Measurements from ENCODE around the gene MPST. TPM values are rescaled to one million over a fixed set of nuclear protein-coding genes. Genes with fewer than 3 reads are reported as not detected.

Gene MPST
- total and polyA plus RNA-seq, 2 donors, result 18.2 to 32.1 TPM

DNA sequence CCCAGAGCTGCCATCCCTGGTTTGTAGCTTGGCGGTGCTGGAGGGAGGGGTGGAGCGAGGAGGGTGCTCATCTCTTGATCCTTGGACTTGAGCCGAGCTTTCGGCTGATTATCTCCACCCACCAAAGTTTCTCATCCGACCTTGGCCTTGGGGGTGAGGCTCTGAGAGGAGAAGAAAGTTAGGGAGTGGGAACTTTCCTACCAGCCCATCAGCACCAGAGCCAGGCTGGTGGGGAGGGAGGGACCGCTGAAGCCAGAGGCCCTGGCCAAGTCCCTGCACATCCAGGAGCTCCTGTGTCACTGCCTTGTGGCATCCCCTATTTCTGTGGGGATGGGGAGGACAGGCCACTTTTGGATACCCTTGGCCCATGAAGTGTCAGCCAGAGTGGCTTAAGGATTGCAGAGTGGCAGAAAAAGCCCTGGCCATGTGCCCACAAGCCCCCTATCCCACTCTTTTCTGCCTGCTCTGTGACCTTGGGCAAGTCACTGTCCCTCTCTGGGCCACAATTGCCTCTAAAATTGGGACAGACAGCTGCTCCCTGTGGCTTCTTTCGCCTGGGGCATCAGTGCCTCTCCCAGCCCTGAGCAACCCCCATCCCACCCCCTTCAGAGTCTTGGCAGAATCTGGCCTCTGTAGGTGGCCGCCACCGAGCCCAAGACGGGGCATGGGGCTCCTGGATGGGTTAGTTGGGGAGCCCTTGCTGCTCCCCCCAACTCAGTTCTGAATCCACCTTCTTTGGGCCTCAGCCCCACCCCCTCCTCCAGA lies 42.3 kb downstream of the MPST start:
- Histone ChIP-seq H3K4me1 (ENCODE audit: control insufficient read depth in 2 of 2, insufficient read depth in 2 of 2, low read length in 2 of 2) (peaks cover 0 to 16% of the 10 kb centered on the region in 2 donors), H3K27ac (ENCODE audit: low read depth in 1 of 2, low read length in 1 of 2) (no peak overlapping the region), H3K36me3 (ENCODE audit: control insufficient read depth in 2 of 2, insufficient read depth in 2 of 2, low read length in 1 of 2) (peaks cover 8 to 23% of the 10 kb centered on the region in 2 donors), H3K27me3 (ENCODE audit: control insufficient read depth in 2 of 2, insufficient read depth in 1 of 2, low read length in 1 of 2) (no peaks in the 10 kb centered on the region), H3K9me3 (ENCODE audit: control insufficient read depth in 2 of 2, insufficient read depth in 1 of 2, low read length in 1 of 2) (no peaks in the 10 kb centered on the region), H3K4me3 (ENCODE audit: low read length in 2 of 2) (no peak overlapping the region)
- no peak for DNase-seq (ENCODE audit: low read depth in 6 of 9, low spot score in 9 of 9)
- WGBS, result 96% methylated on average over 10 of the region's 10 CpGs

DNA sequence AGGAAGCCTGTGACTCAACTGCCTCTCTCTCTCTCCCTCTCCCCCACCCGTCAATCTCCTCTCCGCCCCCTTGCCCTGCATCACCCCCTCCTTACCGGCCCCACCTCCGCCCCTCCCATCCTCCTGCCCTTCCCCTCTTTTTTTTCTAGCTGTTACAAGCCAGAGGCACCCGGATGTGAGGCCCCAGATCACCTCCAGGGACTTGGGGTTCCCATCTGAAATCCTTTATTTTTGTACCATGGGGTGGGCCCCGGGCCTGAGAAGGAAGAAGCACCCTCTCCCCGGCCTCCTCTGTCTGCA lies 42.8 kb downstream of the MPST start:
- Histone ChIP-seq H3K4me3 (ENCODE audit: low read length in 2 of 2) (no peak overlapping the region), H3K4me1 (ENCODE audit: control insufficient read depth in 2 of 2, insufficient read depth in 2 of 2, low read length in 2 of 2) (peaks cover 0 to 19% of the 10 kb centered on the region in 2 donors), H3K27me3 (ENCODE audit: control insufficient read depth in 2 of 2, insufficient read depth in 1 of 2, low read length in 1 of 2) (peaks cover 0 to under 1% of the 10 kb centered on the region in 2 donors), H3K9me3 (ENCODE audit: control insufficient read depth in 2 of 2, insufficient read depth in 1 of 2, low read length in 1 of 2) (no peaks in the 10 kb centered on the region), H3K27ac (ENCODE audit: low read depth in 1 of 2, low read length in 1 of 2) (no peak overlapping the region), H3K36me3 (ENCODE audit: control insufficient read depth in 2 of 2, insufficient read depth in 2 of 2, low read length in 1 of 2) (peaks cover 7 to 19% of the 10 kb centered on the region in 2 donors)
- WGBS, result 78% methylated on average over 7 of the region's 7 CpGs
- no peak for DNase-seq (ENCODE audit: low read depth in 6 of 9, low spot score in 9 of 9)

DNA sequence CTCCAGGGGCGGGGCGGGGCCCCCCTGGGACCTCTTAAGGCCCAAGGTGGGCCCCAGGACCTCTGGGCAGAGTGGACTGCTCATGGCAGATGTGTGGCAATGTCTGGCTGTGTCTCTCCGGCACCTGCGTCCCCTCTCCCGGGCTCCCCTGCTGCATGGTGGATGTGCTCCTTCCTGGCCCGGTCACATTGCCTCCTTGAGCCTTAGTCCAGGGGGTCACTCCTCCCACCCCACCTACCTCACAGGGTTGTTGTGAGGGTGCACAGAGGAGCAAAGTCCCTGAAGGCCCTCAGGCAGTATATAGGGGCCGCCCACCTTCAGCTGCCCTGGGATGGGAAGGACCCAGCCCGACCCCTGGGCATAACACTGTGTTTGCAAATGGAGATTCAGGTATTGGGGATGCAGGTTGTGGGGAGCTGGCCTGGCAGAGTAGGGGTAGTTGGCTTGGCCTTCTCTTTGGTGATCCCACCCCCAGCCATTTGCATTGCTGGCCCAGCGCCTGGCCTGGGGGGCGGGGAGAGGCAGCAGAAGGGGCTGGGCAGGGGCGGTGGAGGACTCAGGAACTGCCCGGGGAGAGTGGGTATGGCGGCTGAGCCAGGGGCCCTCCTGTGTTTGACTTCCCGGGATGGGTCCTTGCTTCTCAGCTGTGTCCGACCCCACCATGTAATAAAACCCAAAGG lies 43.3 kb downstream of the MPST start:
- peaks cover 4 to 23% of the 10 kb centered on the region in 2 donors for H3K4me1 ChIP-seq (ENCODE audit: control insufficient read depth in 2 of 2, insufficient read depth in 2 of 2, low read length in 2 of 2)
- WGBS, result 92% methylated on average over 15 of the region's 15 CpGs
- peaks cover 3 to 15% of the 10 kb centered on the region in 2 donors for H3K36me3 ChIP-seq (ENCODE audit: control insufficient read depth in 2 of 2, insufficient read depth in 2 of 2, low read length in 1 of 2)
- DNase-seq (ENCODE audit: low read depth in 6 of 9, low spot score in 9 of 9), result no peak
- no peak overlapping the region for H3K4me3 ChIP-seq (ENCODE audit: low read length in 2 of 2)
- peaks cover 0 to 5% of the 10 kb centered on the region in 2 donors for H3K27me3 ChIP-seq (ENCODE audit: control insufficient read depth in 2 of 2, insufficient read depth in 1 of 2, low read length in 1 of 2)
- H3K27ac ChIP-seq (ENCODE audit: low read depth in 1 of 2, low read length in 1 of 2), result no peak overlapping the region
- no peaks in the 10 kb centered on the region for H3K9me3 ChIP-seq (ENCODE audit: control insufficient read depth in 2 of 2, insufficient read depth in 1 of 2, low read length in 1 of 2)

DNA sequence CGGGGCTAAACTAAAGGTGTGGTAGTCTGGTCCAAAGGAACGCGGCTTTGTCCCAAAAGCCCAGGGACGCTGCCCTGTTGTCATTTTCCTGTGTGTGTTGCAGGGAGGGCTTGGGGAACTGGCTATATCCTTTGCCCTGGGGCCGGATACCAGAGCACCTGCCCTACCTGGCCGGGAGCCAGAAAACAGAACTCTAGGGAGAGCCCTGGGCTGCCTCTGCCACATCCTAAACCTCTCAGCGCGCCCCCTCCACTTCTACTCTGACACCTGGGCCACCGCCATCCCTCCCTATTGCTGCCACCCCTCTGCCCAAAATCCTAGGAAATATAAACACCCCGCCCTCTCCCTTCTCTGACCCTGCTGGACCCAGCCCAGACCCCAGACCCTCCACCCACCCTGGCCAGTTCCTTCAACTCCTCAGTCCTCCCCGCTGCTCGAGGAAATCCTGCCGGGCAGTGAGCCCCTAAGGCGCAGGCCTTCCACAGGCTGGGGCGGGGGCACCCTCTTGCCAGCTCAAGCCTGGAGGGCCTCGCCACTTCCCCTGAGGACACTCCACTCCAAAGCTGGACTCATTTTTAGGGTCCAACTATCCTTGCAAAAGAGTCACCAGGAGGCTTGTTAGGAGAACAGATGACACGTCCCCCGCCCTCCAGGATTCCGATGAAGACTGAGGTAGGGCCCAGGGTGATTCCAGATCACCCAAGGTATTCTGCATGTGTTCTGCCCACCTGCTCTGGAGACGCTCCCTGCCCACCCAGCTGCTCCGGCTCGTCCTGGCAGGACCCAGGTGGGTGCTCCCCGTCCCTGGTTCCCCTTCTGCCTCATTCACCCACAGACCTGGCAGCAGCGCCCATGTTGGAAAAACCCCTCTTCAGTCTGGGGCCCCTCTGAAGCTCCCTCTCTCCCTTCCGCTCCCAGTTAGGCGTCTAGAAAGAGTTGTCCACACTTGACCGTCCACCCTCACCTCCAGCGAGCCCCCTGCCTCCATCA lies 44.2 kb downstream of the MPST start:
- Histone ChIP-seq H3K27ac (ENCODE audit: low read depth in 1 of 2, low read length in 1 of 2) (no peak overlapping the region), H3K4me1 (ENCODE audit: control insufficient read depth in 2 of 2, insufficient read depth in 2 of 2, low read length in 2 of 2) (peaks cover 10 to 32% of the 10 kb centered on the region in 2 donors), H3K9me3 (ENCODE audit: control insufficient read depth in 2 of 2, insufficient read depth in 1 of 2, low read length in 1 of 2) (no peaks in the 10 kb centered on the region), H3K36me3 (ENCODE audit: control insufficient read depth in 2 of 2, insufficient read depth in 2 of 2, low read length in 1 of 2) (peaks cover 3 to 11% of the 10 kb centered on the region in 2 donors), H3K27me3 (ENCODE audit: control insufficient read depth in 2 of 2, insufficient read depth in 1 of 2, low read length in 1 of 2) (peaks cover 0 to 14% of the 10 kb centered on the region in 2 donors), H3K4me3 (ENCODE audit: low read length in 2 of 2) (no peak overlapping the region)
- no peak for DNase-seq (ENCODE audit: low read depth in 6 of 9, low spot score in 9 of 9)
- WGBS, result 79% methylated on average over 28 of the region's 28 CpGs

DNA sequence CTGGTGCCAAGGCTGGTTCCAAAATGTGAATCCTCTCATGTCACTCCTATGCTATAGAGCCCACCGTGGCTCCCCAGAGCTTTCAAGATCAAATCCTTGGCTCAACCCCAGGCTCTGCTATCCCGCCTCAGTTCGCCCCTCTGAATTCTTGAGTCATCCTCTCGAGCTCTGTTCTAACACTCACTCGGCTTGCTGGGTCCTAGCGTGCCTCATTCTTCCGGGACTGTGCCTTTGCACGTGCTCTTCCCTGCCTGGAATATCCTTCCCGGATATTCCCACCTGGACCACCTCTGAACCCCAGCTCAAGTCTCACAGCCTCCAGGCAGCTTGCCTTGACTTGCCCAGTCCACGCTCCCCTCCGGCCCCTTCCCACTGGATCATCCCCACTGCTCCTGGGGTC lies 45.0 kb downstream of the MPST start:
- 97% methylated on average over 11 of the region's 11 CpGs for WGBS
- Histone ChIP-seq H3K4me3 (ENCODE audit: low read length in 2 of 2) (no peak overlapping the region), H3K27me3 (ENCODE audit: control insufficient read depth in 2 of 2, insufficient read depth in 1 of 2, low read length in 1 of 2) (peaks cover 3 to 22% of the 10 kb centered on the region in 2 donors), H3K4me1 (ENCODE audit: control insufficient read depth in 2 of 2, insufficient read depth in 2 of 2, low read length in 2 of 2) (peaks cover 14 to 36% of the 10 kb centered on the region in 2 donors), H3K9me3 (ENCODE audit: control insufficient read depth in 2 of 2, insufficient read depth in 1 of 2, low read length in 1 of 2) (no peaks in the 10 kb centered on the region), H3K27ac (ENCODE audit: low read depth in 1 of 2, low read length in 1 of 2) (no peak overlapping the region), H3K36me3 (ENCODE audit: control insufficient read depth in 2 of 2, insufficient read depth in 2 of 2, low read length in 1 of 2) (peaks cover 2 to 7% of the 10 kb centered on the region in 2 donors)
- no peak for DNase-seq (ENCODE audit: low read depth in 6 of 9, low spot score in 9 of 9)

DNA sequence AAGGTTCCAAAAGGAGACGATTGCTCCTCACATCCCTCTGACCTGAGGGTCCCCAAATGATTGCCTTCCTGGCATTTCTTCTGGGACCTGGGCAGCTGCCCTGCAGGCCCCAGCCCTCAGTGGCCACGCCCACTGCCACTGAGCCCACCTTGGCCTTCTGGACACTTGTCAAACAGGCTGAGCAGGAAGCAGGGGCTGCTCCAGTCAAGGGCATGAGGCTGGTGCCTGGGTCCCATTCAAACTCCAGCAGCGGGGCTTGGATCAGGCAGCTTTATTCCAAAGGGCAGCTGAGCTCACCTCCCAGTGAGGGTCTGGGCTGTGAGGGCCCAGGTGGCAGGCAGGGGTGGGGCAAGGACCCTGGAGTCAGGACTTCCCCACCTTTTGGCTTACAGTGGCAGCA lies 45.6 kb downstream of the MPST start:
- over 99% methylated on average over 3 of the region's 3 CpGs for WGBS
- Histone ChIP-seq H3K27me3 (ENCODE audit: control insufficient read depth in 2 of 2, insufficient read depth in 1 of 2, low read length in 1 of 2) (peaks cover 6 to 28% of the 10 kb centered on the region in 2 donors), H3K4me3 (ENCODE audit: low read length in 2 of 2) (no peak overlapping the region), H3K27ac (ENCODE audit: low read depth in 1 of 2, low read length in 1 of 2) (no peak overlapping the region), H3K36me3 (ENCODE audit: control insufficient read depth in 2 of 2, insufficient read depth in 2 of 2, low read length in 1 of 2) (peaks cover 0 to 3% of the 10 kb centered on the region in 2 donors), H3K4me1 (ENCODE audit: control insufficient read depth in 2 of 2, insufficient read depth in 2 of 2, low read length in 2 of 2) (peaks cover 14 to 30% of the 10 kb centered on the region in 2 donors), H3K9me3 (ENCODE audit: control insufficient read depth in 2 of 2, insufficient read depth in 1 of 2, low read length in 1 of 2) (no peaks in the 10 kb centered on the region)
- no peak for DNase-seq (ENCODE audit: low read depth in 6 of 9, low spot score in 9 of 9)

DNA sequence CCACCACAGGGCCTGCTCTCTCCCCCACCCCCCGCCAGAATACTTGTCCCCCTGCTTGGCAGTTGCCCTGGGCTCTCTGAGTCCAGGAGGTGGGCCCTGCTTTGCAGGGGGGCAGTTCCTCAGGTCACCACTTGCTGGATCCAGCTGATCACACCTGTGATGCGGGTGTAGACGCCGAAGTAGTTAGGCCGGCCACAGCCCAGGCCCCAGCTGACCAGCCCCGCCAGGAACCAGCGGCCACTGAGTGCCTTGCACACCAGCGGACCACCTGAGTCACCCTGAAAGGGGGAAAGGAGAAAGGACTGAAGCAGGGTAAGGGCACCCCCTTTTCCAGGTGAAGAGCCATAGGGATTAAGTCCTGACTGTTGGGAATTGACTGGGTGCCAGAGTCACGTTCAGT lies 46.4 kb downstream of the MPST start:
- Histone ChIP-seq H3K36me3 (ENCODE audit: control insufficient read depth in 2 of 2, insufficient read depth in 2 of 2, low read length in 1 of 2) (peaks cover 0 to 3% of the 10 kb centered on the region in 2 donors), H3K27ac (ENCODE audit: low read depth in 1 of 2, low read length in 1 of 2) (no peak overlapping the region), H3K9me3 (ENCODE audit: control insufficient read depth in 2 of 2, insufficient read depth in 1 of 2, low read length in 1 of 2) (no peaks in the 10 kb centered on the region), H3K4me3 (ENCODE audit: low read length in 2 of 2) (no peak overlapping the region), H3K4me1 (ENCODE audit: control insufficient read depth in 2 of 2, insufficient read depth in 2 of 2, low read length in 2 of 2) (peaks cover 14 to 24% of the 10 kb centered on the region in 2 donors), H3K27me3 (ENCODE audit: control insufficient read depth in 2 of 2, insufficient read depth in 1 of 2, low read length in 1 of 2) (peaks cover 7 to 36% of the 10 kb centered on the region in 2 donors)
- 96% methylated on average over 9 of the region's 9 CpGs for WGBS
- DNase-seq (ENCODE audit: low read depth in 6 of 9, low spot score in 9 of 9), result no peak

DNA sequence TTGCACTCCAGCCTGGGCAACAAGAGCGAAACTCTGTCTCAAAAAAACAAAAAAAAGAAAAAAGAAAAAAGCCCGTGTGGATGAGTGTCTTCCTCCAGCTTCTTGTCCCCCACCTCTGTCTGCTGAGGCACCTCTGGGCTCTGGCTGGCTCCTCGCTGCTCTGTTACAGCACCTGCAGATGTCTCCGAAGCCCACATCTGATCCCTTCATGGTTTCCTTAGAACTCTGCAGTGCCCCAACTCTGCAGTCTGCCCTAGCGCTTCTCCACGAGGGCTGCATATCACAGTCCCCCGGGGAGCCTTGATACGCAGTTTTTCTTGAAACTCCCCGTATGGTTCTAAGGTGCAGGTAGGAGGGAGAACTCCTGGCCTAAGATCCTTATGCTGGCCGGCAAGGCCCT lies 47.9 kb downstream of the MPST start:
- DNase-seq (ENCODE audit: low read depth in 6 of 9, low spot score in 9 of 9), result peak in 4 of 9 donors; percentile 62 to 83 (median 64)
- H3K27ac ChIP-seq (ENCODE audit: low read depth in 1 of 2, low read length in 1 of 2), result peak overlapping the region in 1 of 2 donors; percentile 69
- no peak overlapping the region for H3K4me3 ChIP-seq (ENCODE audit: low read length in 2 of 2)
- H3K4me1 ChIP-seq (ENCODE audit: control insufficient read depth in 2 of 2, insufficient read depth in 2 of 2, low read length in 2 of 2), result peaks cover 14 to 24% of the 10 kb centered on the region in 2 donors
- 25% methylated on average over 10 of the region's 10 CpGs for WGBS
- peaks cover 0 to 3% of the 10 kb centered on the region in 2 donors for H3K36me3 ChIP-seq (ENCODE audit: control insufficient read depth in 2 of 2, insufficient read depth in 2 of 2, low read length in 1 of 2)
- H3K27me3 ChIP-seq (ENCODE audit: control insufficient read depth in 2 of 2, insufficient read depth in 1 of 2, low read length in 1 of 2), result peaks cover 7 to 40% of the 10 kb centered on the region in 2 donors
- H3K9me3 ChIP-seq (ENCODE audit: control insufficient read depth in 2 of 2, insufficient read depth in 1 of 2, low read length in 1 of 2), result no peaks in the 10 kb centered on the region

Measured in thymus (tissue), 11 donors.